ENCODE results near the gene SCYGR5. TPM values are rescaled to one million over a fixed set of nuclear protein-coding genes. Genes with fewer than 3 reads are reported as not detected.
A peak's percentile ranks its signal among the peaks of the same experiment; 100 is the strongest.

The SCYGR5 gene
- polyA plus RNA-seq, 3 donors: not detected

DNA sequence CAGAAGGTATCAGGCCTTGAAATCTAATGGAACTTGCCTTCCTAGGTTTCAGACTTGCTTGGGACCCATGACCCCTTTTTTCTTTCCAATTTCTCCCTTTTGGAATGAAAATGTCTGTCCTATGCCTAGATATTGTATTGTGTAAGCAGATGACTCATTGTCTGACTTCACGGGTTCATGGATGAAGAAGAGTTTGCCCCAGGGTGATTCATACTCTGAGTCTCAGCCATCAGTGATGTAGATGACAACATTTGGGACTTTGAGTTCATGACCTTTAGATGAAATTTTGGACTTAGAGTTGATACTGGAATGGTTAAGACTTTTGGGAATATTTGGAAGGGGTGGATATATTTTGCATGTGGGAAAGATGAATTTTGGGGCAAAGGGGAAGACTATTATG lies 11.2 kb upstream of the SCYGR5 start:
- DNase-seq: peak; percentile 20 to 75 (median 57)

DNA sequence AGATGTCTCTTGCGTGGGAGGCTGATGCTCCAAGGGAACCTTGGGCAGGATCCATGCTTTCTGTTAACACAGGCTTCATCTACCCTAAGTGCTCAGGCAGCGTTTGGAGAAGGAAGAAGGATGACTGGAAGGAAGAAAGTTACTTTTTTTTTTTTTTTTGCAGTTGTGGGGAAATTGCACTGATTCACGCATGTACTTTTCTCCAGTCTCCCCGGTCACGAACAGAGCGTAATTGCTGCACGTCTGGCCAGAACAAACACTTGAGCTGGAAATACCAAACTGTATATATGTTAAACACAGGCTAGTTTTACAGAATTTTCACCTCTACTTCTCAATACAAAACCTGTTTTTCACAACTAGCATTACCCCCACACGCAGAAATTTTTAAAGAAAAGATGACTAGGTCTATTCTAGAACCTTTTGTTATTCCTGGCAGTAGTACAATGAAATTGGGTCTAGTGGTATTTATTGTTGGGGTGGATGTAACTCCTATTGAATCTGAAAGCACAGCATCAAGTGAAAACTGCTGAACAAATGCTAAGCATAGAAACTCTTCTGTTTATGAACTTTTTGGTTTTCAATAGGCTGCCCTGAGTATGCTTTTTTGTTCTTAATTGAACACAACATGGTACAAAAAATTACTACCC lies 9.3 kb upstream of the SCYGR5 start:
- TF ChIP-seq, protein P1, sequence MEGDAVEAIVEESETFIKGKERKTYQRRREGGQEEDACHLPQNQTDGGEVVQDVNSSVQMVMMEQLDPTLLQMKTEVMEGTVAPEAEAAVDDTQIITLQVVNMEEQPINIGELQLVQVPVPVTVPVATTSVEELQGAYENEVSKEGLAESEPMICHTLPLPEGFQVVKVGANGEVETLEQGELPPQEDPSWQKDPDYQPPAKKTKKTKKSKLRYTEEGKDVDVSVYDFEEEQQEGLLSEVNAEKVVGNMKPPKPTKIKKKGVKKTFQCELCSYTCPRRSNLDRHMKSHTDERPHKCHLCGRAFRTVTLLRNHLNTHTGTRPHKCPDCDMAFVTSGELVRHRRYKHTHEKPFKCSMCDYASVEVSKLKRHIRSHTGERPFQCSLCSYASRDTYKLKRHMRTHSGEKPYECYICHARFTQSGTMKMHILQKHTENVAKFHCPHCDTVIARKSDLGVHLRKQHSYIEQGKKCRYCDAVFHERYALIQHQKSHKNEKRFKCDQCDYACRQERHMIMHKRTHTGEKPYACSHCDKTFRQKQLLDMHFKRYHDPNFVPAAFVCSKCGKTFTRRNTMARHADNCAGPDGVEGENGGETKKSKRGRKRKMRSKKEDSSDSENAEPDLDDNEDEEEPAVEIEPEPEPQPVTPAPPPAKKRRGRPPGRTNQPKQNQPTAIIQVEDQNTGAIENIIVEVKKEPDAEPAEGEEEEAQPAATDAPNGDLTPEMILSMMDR (IDR thresholded peaks at IDR 0.05): no peak
- H2AFZ ChIP-seq (ENCODE audit: insufficient read depth, low read depth, low read length, poor library complexity, severe bottlenecking): no peak overlapping the region
- 67% methylated on average over 1 of the region's 8 CpGs for WGBS (ENCODE audit: insufficient coverage)
- no peaks in the 10 kb centered on the region for H3K36me3 Mint-ChIP-seq
- no peak overlapping the region for H3K4me3 Mint-ChIP-seq
- H3K4me2 ChIP-seq (replicated peaks; ENCODE audit: extremely low read depth, low read length, poor library complexity, severe bottlenecking): no peak overlapping the region
- no peaks in the 10 kb centered on the region for H3K9me3 Mint-ChIP-seq
- no peaks in the 10 kb centered on the region for H4K20me1 ChIP-seq (ENCODE audit: insufficient read depth, low read length)
- peaks cover 3 to 12% (median 6%) of the 10 kb centered on the region in 3 donors for H3K27me3 Mint-ChIP-seq (ENCODE audit: low read depth in 3 of 3)
- DNase-seq: no peak
- no peaks in the 10 kb centered on the region for H3K9me3 ChIP-seq (replicated peaks in 1 of 2; ENCODE audit: control insufficient read depth in 1 of 2, insufficient read depth in 1 of 2, low read length in 2 of 2)
- peak overlapping the region in 1 of 7 donors; percentile 79 for H3K27ac Mint-ChIP-seq
- no peaks in the 10 kb centered on the region for H3K36me3 ChIP-seq (replicated peaks in 1 of 2; ENCODE audit: control insufficient read depth in 1 of 2, insufficient read depth in 2 of 2, low read length in 2 of 2)
- no peak overlapping the region for H3K27ac ChIP-seq (ENCODE audit: low read depth in 1 of 2, low read length in 2 of 2)
- intact Hi-C loops (cut with micrococcal nuclease): loop anchor here (5.0 to 10.0 kb wide), 2 partner anchors 205 to 207 kb away; no protein-coding TSS in a partner anchor
- H3K4me1 ChIP-seq (ENCODE audit: control insufficient read depth in 1 of 2, insufficient read depth in 2 of 2, low read length in 2 of 2): no peaks in the 10 kb centered on the region
- H3K4me1 Mint-ChIP-seq: peaks cover 2% of the 10 kb centered on the region
- no peaks in the 10 kb centered on the region for H3K27me3 ChIP-seq (ENCODE audit: control insufficient read depth in 2 of 2, insufficient read depth in 2 of 2, low read length in 2 of 2)
- H3K79me2 ChIP-seq (ENCODE audit: insufficient read depth, low read length): no peaks in the 10 kb centered on the region
- H3K4me3 ChIP-seq (replicated peaks in 1 of 3; ENCODE audit: low read depth in 2 of 3, low read length in 3 of 3): no peak overlapping the region
- no peak overlapping the region for H3K9ac ChIP-seq (ENCODE audit: insufficient read depth, low read length, poor library complexity, severe bottlenecking)

More for the DNA sequence above, 11.2 kb upstream of the SCYGR5 start:
- H3K27ac Mint-ChIP-seq: no peak overlapping the region
- intact Hi-C loops (cut with micrococcal nuclease): loop anchor here (5.0 to 10.0 kb wide), 2 partner anchors 207 to 209 kb away; no protein-coding TSS in a partner anchor
- no peaks in the 10 kb centered on the region for H3K9me3 Mint-ChIP-seq
- no peak overlapping the region for H3K4me3 ChIP-seq (replicated peaks in 1 of 3; ENCODE audit: low read depth in 2 of 3, low read length in 3 of 3)
- H3K9ac ChIP-seq (ENCODE audit: insufficient read depth, low read length, poor library complexity, severe bottlenecking): no peak overlapping the region
- no peak overlapping the region for H3K4me2 ChIP-seq (replicated peaks; ENCODE audit: extremely low read depth, low read length, poor library complexity, severe bottlenecking)
- H3K79me2 ChIP-seq (ENCODE audit: insufficient read depth, low read length): no peaks in the 10 kb centered on the region
- H3K4me1 ChIP-seq (ENCODE audit: control insufficient read depth in 1 of 2, insufficient read depth in 2 of 2, low read length in 2 of 2): no peaks in the 10 kb centered on the region
- H4K20me1 ChIP-seq (ENCODE audit: insufficient read depth, low read length): no peaks in the 10 kb centered on the region
- H3K9me3 ChIP-seq (replicated peaks in 1 of 2; ENCODE audit: control insufficient read depth in 1 of 2, insufficient read depth in 1 of 2, low read length in 2 of 2): no peaks in the 10 kb centered on the region
- H3K27ac ChIP-seq (ENCODE audit: low read depth in 1 of 2, low read length in 2 of 2): no peak overlapping the region
- H3K4me1 Mint-ChIP-seq: peaks cover 2% of the 10 kb centered on the region
- WGBS (ENCODE audit: insufficient coverage): 0% methylated on average over 1 of the region's 1 CpG
- no peaks in the 10 kb centered on the region for H3K36me3 ChIP-seq (replicated peaks in 1 of 2; ENCODE audit: control insufficient read depth in 1 of 2, insufficient read depth in 2 of 2, low read length in 2 of 2)
- H2AFZ ChIP-seq (ENCODE audit: insufficient read depth, low read depth, low read length, poor library complexity, severe bottlenecking): no peak overlapping the region
- no peaks in the 10 kb centered on the region for H3K36me3 Mint-ChIP-seq
- H3K4me3 Mint-ChIP-seq: no peak overlapping the region
- no peaks in the 10 kb centered on the region for H3K27me3 ChIP-seq (ENCODE audit: control insufficient read depth in 2 of 2, insufficient read depth in 2 of 2, low read length in 2 of 2)
- TF ChIP-seq, protein P1 (IDR thresholded peaks at IDR 0.05): no peak
- H3K27me3 Mint-ChIP-seq (ENCODE audit: low read depth in 3 of 3): peaks cover 3 to 17% (median 6%) of the 10 kb centered on the region in 3 donors

Data from CD14-positive monocyte (primary cell).